NB4 (cell line): Measurements from ENCODE around the gene VTCN1.

Experiments used
- MYC ChIP-seq: IDR thresholded peaks from 2 replicates; pipeline ENCODE4 v1.6.1; 2011; ENCODE audit warnings: low read depth, low read length
- POLR2A ChIP-seq: IDR thresholded peaks from 2 replicates; pipeline ENCODE4 v1.6.1; 2011; ENCODE audit warnings: mild to moderate bottlenecking; ENCODE audit not compliant: insufficient read length; ENCODE audit errors: extremely low read depth
- TF ChIP-seq, protein P1 (sequence below): IDR thresholded peaks from one replicate; pipeline ENCODE4 v1.5.1; 2012; ENCODE audit warnings: low read depth, low read length
- TF ChIP-seq, protein P2 (sequence below): IDR thresholded peaks from 2 replicates; pipeline ENCODE4 v1.6.1; 2011; ENCODE audit warnings: low read depth, low read length

- TF ChIP-seq, protein P1, sequence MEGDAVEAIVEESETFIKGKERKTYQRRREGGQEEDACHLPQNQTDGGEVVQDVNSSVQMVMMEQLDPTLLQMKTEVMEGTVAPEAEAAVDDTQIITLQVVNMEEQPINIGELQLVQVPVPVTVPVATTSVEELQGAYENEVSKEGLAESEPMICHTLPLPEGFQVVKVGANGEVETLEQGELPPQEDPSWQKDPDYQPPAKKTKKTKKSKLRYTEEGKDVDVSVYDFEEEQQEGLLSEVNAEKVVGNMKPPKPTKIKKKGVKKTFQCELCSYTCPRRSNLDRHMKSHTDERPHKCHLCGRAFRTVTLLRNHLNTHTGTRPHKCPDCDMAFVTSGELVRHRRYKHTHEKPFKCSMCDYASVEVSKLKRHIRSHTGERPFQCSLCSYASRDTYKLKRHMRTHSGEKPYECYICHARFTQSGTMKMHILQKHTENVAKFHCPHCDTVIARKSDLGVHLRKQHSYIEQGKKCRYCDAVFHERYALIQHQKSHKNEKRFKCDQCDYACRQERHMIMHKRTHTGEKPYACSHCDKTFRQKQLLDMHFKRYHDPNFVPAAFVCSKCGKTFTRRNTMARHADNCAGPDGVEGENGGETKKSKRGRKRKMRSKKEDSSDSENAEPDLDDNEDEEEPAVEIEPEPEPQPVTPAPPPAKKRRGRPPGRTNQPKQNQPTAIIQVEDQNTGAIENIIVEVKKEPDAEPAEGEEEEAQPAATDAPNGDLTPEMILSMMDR: no peak
- TF ChIP-seq POLR2A (no peak), MYC (no peak)
- TF ChIP-seq, protein P2, sequence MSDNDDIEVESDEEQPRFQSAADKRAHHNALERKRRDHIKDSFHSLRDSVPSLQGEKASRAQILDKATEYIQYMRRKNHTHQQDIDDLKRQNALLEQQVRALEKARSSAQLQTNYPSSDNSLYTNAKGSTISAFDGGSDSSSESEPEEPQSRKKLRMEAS: no peak
These were observed 34.1 kb downstream of the VTCN1 start for GRCh38 chr1:117176579-117176978.
